GM12875 (cell line): ENCODE results near the gene AFMID.

ENCODE experiments used
- H3K4me3 ChIP-seq: one replicate; pipeline ENCODE4 v1.5.1; 2011; ENCODE audit warnings: low read depth, low read length, control low read depth
- TF ChIP-seq, protein P1 (sequence below): IDR thresholded peaks from 2 replicates; pipeline ENCODE4 v1.5.1; 2011; ENCODE audit warnings: low read depth, mild to moderate bottlenecking, control low read depth, inconsistent platforms, low read length, moderate library complexity, borderline replicate concordance; ENCODE audit not compliant: insufficient read depth

Gene AFMID

DNA sequence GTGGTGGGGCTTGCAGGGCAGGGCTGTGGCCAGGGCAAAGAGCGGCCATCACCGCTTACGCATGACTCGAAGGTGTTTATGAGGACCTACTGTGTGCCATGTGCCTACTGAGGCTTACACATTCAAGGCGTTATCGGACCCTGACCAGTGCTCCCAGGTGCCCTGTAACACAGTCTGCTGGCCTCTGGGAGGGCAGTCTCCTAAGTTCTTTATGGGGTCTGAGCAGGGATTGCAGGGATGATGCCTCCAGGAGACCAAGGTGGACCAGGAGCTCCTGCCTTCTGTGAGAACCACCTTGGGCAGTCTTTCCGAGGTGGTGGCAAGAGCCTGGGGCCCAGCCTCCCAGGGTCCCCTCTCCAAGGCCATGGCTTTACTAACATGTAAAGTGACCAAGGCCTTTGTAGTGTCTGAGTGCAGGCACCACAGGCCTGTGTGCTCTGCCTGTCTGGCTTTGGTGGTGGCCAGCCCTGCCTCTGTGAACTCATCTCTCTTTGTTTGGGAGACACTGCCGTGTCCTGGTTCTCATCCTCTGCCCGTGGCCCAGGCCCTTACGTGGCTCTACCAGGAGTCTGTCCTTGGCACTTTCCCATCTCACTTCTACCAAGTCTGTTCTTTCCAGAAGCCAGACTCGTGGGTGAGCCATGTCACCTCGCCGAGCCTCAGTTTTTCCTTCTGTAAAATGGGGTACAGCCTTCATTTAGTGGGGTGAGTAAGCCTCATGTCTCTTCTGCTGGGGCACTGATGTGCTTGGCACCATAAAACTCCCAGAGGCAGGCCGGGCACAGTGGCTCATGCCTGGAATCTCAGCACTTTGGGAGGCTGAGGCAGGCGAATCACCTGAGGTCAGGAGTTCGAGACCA is 22.2 kb upstream of the AFMID start:
- TF ChIP-seq, protein P1, sequence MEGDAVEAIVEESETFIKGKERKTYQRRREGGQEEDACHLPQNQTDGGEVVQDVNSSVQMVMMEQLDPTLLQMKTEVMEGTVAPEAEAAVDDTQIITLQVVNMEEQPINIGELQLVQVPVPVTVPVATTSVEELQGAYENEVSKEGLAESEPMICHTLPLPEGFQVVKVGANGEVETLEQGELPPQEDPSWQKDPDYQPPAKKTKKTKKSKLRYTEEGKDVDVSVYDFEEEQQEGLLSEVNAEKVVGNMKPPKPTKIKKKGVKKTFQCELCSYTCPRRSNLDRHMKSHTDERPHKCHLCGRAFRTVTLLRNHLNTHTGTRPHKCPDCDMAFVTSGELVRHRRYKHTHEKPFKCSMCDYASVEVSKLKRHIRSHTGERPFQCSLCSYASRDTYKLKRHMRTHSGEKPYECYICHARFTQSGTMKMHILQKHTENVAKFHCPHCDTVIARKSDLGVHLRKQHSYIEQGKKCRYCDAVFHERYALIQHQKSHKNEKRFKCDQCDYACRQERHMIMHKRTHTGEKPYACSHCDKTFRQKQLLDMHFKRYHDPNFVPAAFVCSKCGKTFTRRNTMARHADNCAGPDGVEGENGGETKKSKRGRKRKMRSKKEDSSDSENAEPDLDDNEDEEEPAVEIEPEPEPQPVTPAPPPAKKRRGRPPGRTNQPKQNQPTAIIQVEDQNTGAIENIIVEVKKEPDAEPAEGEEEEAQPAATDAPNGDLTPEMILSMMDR: no peak
- no peak overlapping the region for H3K4me3 ChIP-seq

DNA sequence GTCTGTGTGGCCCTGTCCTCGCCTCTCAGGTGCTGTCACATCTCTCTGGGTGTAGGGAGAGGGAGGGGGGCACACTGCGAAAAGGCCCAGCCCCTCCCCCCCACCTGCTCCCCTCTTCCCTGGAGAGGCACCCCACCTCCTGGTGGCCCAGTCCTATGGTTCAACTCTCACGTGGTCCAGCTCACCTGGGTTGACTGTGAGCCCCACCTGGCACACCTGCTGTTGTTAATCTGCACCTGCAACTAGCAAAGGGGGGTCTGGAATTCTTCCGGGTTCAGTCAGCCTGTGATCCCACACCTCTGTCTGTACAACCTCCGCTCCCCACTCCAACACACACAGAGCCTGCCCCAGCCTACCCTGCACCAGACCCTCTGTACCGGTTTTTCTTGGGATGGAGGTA is 20.7 kb upstream of the AFMID start:
- TF ChIP-seq, protein P1: no peak
- H3K4me3 ChIP-seq: no peak overlapping the region

DNA sequence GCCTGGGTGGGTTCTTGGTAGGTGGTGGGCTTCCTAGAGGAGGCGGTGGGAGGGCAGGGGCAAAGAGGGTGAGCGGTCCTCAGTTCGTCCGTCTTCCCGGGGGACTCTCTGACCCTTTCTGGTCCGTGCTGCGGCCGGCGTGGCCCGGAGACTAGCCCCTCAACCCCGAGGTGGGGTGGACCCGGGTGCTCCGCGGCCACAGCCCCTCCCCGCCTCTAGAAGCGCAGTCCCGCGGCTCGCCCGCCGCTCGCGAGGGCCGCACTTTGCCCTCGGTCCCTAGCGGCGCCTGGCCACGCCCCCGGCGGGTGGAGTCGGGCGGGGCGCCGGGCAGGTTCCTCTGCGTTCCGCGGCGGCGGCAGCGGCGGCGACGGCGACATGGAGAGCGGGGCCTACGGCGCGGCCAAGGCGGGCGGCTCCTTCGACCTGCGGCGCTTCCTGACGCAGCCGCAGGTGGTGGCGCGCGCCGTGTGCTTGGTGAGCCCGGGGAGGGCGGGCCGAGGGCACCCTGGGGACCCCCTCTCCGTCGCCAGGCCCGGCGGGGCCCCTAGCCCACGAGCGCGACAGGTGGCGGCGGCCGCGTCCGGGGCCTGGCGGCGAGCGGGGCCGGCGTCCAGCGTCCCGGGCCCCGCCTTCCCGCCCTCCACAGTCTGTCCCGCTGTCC is 18.8 kb upstream of the AFMID start, which contains the start of gene SYNGR2:
SYNGR2 (plus strand) TSS at position 340 of the 661 bp plus-strand sequence; CDS start at position 376, 36 bp downstream.
- peak within 1 kb of the TSS; percentile 63 for H3K4me3 ChIP-seq
- TF ChIP-seq, protein P1: no peak

DNA sequence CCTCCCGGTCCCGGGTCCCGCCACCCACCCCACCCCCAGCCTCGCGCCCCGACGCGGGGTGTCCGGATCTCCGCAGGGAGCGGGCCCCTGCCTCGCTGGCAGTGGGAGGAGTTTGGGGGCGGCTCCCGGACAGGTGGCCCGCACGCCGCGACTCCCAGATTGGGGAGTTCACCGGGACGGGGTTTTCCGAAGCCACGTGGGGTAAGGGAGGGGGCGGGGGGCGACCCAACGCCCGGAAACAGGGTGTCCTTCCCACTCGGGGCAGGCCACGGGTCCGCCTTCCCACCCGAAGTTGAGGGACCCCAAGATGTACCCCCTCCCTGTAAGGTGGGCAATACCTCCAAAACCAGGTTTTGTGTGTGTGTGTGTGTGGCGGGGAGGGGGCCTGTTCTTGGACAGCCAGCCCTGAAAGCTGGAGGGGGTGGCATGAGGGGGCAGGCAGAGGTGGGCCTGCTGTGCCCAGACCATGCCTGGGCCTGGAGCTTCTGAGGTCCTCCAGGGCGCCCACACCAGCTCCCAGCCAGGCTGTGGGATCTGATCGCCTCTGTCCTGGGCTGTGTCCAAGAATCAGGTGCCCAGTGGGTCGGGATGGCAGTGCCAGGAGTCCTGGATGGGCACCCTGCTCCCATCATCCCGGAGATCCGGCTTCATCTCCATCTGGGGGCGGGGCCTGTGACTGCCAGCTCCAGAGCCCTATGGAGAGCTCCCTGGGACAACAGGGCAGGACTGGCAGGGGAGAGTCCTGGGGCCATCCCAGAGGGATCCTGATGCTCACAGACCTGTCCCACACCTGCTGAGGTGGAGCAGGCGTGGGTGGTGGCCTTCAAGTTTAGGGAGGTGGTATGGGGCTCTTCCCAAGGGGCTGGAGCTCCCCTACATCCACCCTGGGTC is 18.0 kb upstream of the AFMID start:
- TF ChIP-seq, protein P1: no peak
- H3K4me3 ChIP-seq: peak overlapping the region; percentile 63

DNA sequence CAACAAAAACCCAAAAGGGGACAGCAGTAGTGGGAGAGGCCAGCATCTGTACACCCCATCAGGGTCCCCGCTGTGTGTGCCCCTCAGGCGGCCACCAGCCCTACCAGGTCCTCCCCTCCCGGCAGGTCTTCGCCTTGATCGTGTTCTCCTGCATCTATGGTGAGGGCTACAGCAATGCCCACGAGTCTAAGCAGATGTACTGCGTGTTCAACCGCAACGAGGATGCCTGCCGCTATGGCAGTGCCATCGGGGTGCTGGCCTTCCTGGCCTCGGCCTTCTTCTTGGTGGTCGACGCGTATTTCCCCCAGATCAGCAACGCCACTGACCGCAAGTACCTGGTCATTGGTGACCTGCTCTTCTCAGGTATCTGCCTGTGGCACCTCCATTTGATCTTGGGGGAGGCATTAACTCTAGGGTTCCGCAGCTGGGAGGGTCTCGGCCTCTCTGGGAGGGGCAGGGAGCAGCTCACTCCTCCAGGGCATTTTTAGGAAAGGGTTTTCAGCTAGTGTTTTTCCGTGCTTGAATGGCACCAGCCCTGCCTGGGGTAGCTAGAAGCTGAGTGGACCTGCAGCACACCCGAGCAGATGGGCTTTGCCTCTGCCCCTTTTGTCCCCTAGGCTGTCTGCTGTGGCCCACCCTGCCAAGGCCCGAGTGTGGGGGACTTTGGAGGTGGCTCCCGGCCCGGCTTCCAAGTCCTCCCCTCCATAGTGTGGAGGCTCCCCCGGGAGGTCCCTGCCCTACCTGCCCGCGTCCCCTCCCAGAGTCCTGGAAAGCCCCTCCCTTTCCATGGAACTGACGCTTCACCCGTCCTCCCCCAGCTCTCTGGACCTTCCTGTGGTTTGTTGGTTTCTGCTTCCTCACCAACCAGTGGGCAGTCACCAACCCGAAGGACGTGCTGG is 16.2 kb upstream of the AFMID start:
- H3K4me3 ChIP-seq: no peak overlapping the region
- TF ChIP-seq, protein P1: no peak

GRCh38 chr17:78171591-78172248 is 15.4 kb upstream of the AFMID start:
- peak overlapping the region; percentile 17 for H3K4me3 ChIP-seq
